Endodermal cell (in vitro differentiated cells): Measurements from ENCODE around the gene ZNF592. TPM values are rescaled to one million over a fixed set of nuclear protein-coding genes. Genes with fewer than 3 reads are reported as not detected.

Experiments
- DNase-seq: peaks from one replicate; pipeline ENCODE4 v3.0.0-alpha.2; 2017
- H3K27ac ChIP-seq: 2 replicates; pipeline ENCODE4 v1.5.1; 2013; ENCODE audit warnings: mild to moderate bottlenecking, low read depth, low read length, moderate library complexity
- H3K27me3 ChIP-seq: 2 replicates; pipeline ENCODE4 v1.6.1; 2013; ENCODE audit warnings: mild to moderate bottlenecking, low read length, moderate library complexity; ENCODE audit not compliant: insufficient read depth, control insufficient read depth, poor library complexity, severe bottlenecking
- H3K36me3 ChIP-seq: 2 replicates; pipeline ENCODE4 v1.7.0; 2013; ENCODE audit warnings: mild to moderate bottlenecking, low read length, moderate library complexity; ENCODE audit not compliant: control insufficient read depth, insufficient read depth
- H3K4me1 ChIP-seq: one replicate; pipeline ENCODE4 v1.7.0; 2013; ENCODE audit warnings: low read length; ENCODE audit not compliant: control insufficient read depth, insufficient read depth
- H3K4me3 ChIP-seq: 2 replicates; pipeline ENCODE4 v1.5.1; 2013; ENCODE audit warnings: mild to moderate bottlenecking, low read length, moderate library complexity
- H3K9ac ChIP-seq: 2 replicates; pipeline ENCODE4 v1.6.1; 2013; ENCODE audit warnings: mild to moderate bottlenecking, low read length, moderate library complexity; ENCODE audit not compliant: poor library complexity, severe bottlenecking; ENCODE audit errors: extremely low read depth
- H3K9me3 ChIP-seq: 2 replicates; pipeline ENCODE4 v1.6.1; 2013; ENCODE audit warnings: mild to moderate bottlenecking, low read length, moderate library complexity; ENCODE audit not compliant: control insufficient read depth
- H3K27ac Mint-ChIP-seq: 2 replicates; pipeline ENCODE4 v1.8.0; 2020; ENCODE audit warnings: mixed read lengths
- H3K27me3 Mint-ChIP-seq: 2 replicates; pipeline ENCODE4 v1.8.0; 2021; ENCODE audit warnings: mild to moderate bottlenecking, mixed read lengths; ENCODE audit not compliant: insufficient read depth
- H3K36me3 Mint-ChIP-seq: 2 replicates; pipeline ENCODE4 v1.8.0; 2020; ENCODE audit warnings: low read depth, mixed read lengths
- H3K4me1 Mint-ChIP-seq: 2 replicates; pipeline ENCODE4 v1.8.0; 2020; ENCODE audit warnings: mixed read lengths
- H3K4me3 Mint-ChIP-seq: 2 replicates; pipeline ENCODE4 v1.8.0; 2020; ENCODE audit warnings: mild to moderate bottlenecking, moderate library complexity, mixed read lengths
- H3K9me3 Mint-ChIP-seq: 2 replicates; pipeline ENCODE4 v1.8.0; 2020; ENCODE audit warnings: mild to moderate bottlenecking, mixed read lengths
- CTCF ChIP-seq: fragments of 200-600 bp; sonication (generic); conservative IDR thresholded peaks from 2 replicates; pipeline ENCODE4 v1.5.0; 2021; ENCODE audit warnings: antibody characterized with exemption, mild to moderate bottlenecking
- WGBS, 2 experiments: methylation state at CpG; one replicate each; pipeline versions ENCODE4 v1.1.5 to v1.1.7; 2013; ENCODE audit warnings: missing lambda C conversion rate in 2 of 2, mixed read lengths in 1 of 2; ENCODE audit not compliant: insufficient coverage in 1 of 2, insufficient read length in 1 of 2; 5-methylcytosine and 5-hydroxymethylcytosine counted together
- total RNA-seq, 2 donors: library from RNA; stranded (reverse); fragmentation: NEBNext Ultra II Directional in 1 of 2; extraction: Animal tissue kit (Norgen Biotek cat#: 25700) in 1 of 2; gene quantifications; 2 replicates in 1 of 2; 3 replicates in 1 of 2; pipeline ENCODE4 v1.2.1, GENCODE V29; 2021

The ZNF592 gene
- total RNA-seq, 2 donors from 2014 or later, result 33.3 to 35.2 TPM

DNA sequence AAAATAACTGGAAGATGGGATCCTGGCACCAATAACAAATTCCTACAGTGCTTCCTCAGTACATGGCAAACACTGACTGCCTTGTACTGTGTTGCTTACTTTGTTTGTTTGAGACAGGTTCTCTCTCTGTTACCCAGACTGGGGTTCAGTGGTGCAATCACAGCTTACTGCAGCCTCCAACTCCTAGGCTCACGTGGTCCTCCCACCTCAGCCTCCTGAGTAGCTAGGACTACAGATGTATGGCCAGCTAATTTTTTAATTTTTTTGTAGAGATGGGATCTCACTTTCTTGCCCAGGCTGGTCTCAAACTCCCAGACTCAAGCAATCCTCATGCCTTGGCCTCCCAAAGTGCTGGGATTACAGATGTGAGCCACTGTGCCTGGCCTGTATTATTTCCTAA is 65.0 kb downstream of the ZNF592 start:
- Mint-ChIP-seq H3K27me3 (no peaks in the 10 kb centered on the region), H3K27ac (no peak overlapping the region), H3K36me3 (peaks cover 12% of the 10 kb centered on the region), H3K4me1 (peaks cover 9% of the 10 kb centered on the region), H3K4me3 (no peak overlapping the region), H3K9me3 (no peaks in the 10 kb centered on the region)
- Histone ChIP-seq H3K27me3 (no peaks in the 10 kb centered on the region), H3K4me1 (peaks cover 6% of the 10 kb centered on the region), H3K4me3 (no peak overlapping the region), H3K9ac (no peak overlapping the region), H3K9me3 (no peaks in the 10 kb centered on the region), H3K27ac (no peak overlapping the region), H3K36me3 (peaks cover 6% of the 10 kb centered on the region)
- WGBS, 2 experiments, result 100% methylated on average over 1 of the region's 1 CpG
- DNase-seq, result no peak
- no peak for TF ChIP-seq CTCF

DNA sequence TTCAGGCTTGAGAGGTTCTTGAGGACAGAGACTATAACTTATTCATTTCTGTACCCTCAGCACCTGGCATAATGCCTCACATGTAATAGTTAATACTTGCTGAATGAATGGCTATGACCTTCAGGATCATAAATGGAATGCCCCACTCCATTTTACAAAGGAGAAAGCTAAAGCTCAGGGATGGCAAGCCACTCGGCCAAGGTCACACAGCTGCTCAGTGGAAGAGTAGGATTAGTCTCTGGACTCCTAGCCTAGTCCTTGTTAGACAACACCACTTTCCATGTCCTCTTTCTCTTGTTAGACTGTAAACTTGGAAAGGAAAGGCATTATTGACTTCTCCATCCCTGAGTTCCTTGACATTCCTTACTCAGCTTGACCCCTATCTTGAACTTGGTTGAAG is 65.5 kb downstream of the ZNF592 start:
- H3K9ac ChIP-seq, result no peak overlapping the region
- H3K4me3 ChIP-seq, result no peak overlapping the region
- peaks cover 10% of the 10 kb centered on the region for H3K4me1 ChIP-seq
- H3K36me3 ChIP-seq, result peaks cover 4% of the 10 kb centered on the region
- no peaks in the 10 kb centered on the region for H3K27me3 ChIP-seq
- peaks cover 14% of the 10 kb centered on the region for H3K4me1 Mint-ChIP-seq
- H3K27me3 Mint-ChIP-seq, result no peaks in the 10 kb centered on the region
- DNase-seq, result no peak
- no peak overlapping the region for H3K27ac ChIP-seq
- no peak overlapping the region for H3K4me3 Mint-ChIP-seq
- no peaks in the 10 kb centered on the region for H3K9me3 Mint-ChIP-seq
- no peak for TF ChIP-seq CTCF
- 67 to 83% methylated on average over 1 of the region's 1 CpG for WGBS, 2 experiments
- peaks cover 12% of the 10 kb centered on the region for H3K36me3 Mint-ChIP-seq
- H3K9me3 ChIP-seq, result no peaks in the 10 kb centered on the region
- H3K27ac Mint-ChIP-seq, result no peak overlapping the region

GRCh38 chr15:84814916-84815315 is 66.5 kb downstream of the ZNF592 start:
- Histone ChIP-seq H3K4me3 (no peak overlapping the region), H3K4me1 (peaks cover 18% of the 10 kb centered on the region), H3K9me3 (no peaks in the 10 kb centered on the region), H3K27ac (no peak overlapping the region), H3K9ac (no peak overlapping the region), H3K36me3 (peaks cover 11% of the 10 kb centered on the region), H3K27me3 (no peaks in the 10 kb centered on the region)
- Mint-ChIP-seq H3K27ac (no peak overlapping the region), H3K4me3 (no peak overlapping the region), H3K4me1 (peaks cover 24% of the 10 kb centered on the region), H3K9me3 (no peaks in the 10 kb centered on the region), H3K36me3 (peaks cover 12% of the 10 kb centered on the region), H3K27me3 (no peaks in the 10 kb centered on the region)
- WGBS, 2 experiments, result 90 to 95% methylated on average over 10 of the region's 10 CpGs
- TF ChIP-seq CTCF, result no peak
- DNase-seq, result no peak
